HK-2 (cell line): ENCODE measurements around the gene OR52E4.

Experiments
- DNase-seq: peaks from one replicate; pipeline ENCODE4 v3.0.0-alpha.2; 2018; ENCODE audit not compliant: unreplicated experiment

The OR52E4 gene

GRCh38 chr11:5880329-5880728, at the start of gene OR52E4:
OR52E4 (plus strand) TSS chr11:5880629; CDS start chr11:5884293, 3,664 bp downstream.
- DNase-seq: no peak

- DNase-seq: no peak
These were observed 49.1 kb upstream of the OR52E4 start for GRCh38 chr11:5831196-5831829.

- DNase-seq: no peak
These were observed 47.0 kb upstream of the OR52E4 start for GRCh38 chr11:5833446-5833845.

- DNase-seq: no peak
These were observed 42.7 kb upstream of the OR52E4 start for GRCh38 chr11:5837695-5838094.

GRCh38 chr11:5841797-5842196, 38.6 kb upstream of the OR52E4 start, which contains the start of gene OR52E6:
OR52E6 (minus strand) TSS chr11:5841897; CDS start chr11:5841897, 0 bp downstream.
- DNase-seq: no peak

- no peak for DNase-seq
These were observed 33.7 kb upstream of the OR52E4 start for GRCh38 chr11:5846701-5847100.

GRCh38 chr11:5847711-5848110, 32.7 kb upstream of the OR52E4 start:
- DNase-seq: no peak

GRCh38 chr11:5851002-5851401, 29.4 kb upstream of the OR52E4 start:
- no peak for DNase-seq

- no peak for DNase-seq
These were observed 22.8 kb upstream of the OR52E4 start, which contains the start of gene OR52E8 for GRCh38 chr11:5857590-5857989. OR52E8 (minus strand) TSS chr11:5857690; CDS start chr11:5857690, 0 bp downstream.

GRCh38 chr11:5865826-5866225, 14.6 kb upstream of the OR52E4 start:
- DNase-seq: no peak

GRCh38 chr11:5878564-5878963, 1.9 kb upstream of the OR52E4 start:
- no peak for DNase-seq

- DNase-seq: no peak
These were observed 1.3 kb downstream of the OR52E4 start for GRCh38 chr11:5881756-5882155.

- DNase-seq: no peak
These were observed 6.7 kb downstream of the OR52E4 start for GRCh38 chr11:5887172-5887571.

GRCh38 chr11:5887661-5888060, 7.2 kb downstream of the OR52E4 start:
- DNase-seq: no peak

GRCh38 chr11:5891216-5891800, 10.9 kb downstream of the OR52E4 start:
- no peak for DNase-seq

GRCh38 chr11:5892908-5893307, 12.5 kb downstream of the OR52E4 start, which contains the start of gene OR52E5:
OR52E5 (plus strand) TSS chr11:5893208; CDS start chr11:5900777, 7,569 bp downstream.
- no peak for DNase-seq

GRCh38 chr11:5899534-5899933, 19.1 kb downstream of the OR52E4 start:
- DNase-seq: no peak

GRCh38 chr11:5910540-5910939, 30.1 kb downstream of the OR52E4 start:
- no peak for DNase-seq

GRCh38 chr11:5922749-5923426, 42.5 kb downstream of the OR52E4 start:
- peak; percentile 24 for DNase-seq

- DNase-seq: no peak
These were observed 43.0 kb downstream of the OR52E4 start for GRCh38 chr11:5923427-5923776.

- DNase-seq: no peak
These were observed 43.4 kb downstream of the OR52E4 start for GRCh38 chr11:5923794-5924193.

GRCh38 chr11:5928271-5928670, 47.8 kb downstream of the OR52E4 start:
- DNase-seq: no peak

- no peak for DNase-seq
These were observed 48.4 kb downstream of the OR52E4 start for GRCh38 chr11:5928811-5929210.
